COR-L47 (cell line): ENCODE measurements around the gene SPDEF.

Experiments used
- DNase-seq: peaks from one replicate; lab custom pipeline; 2025; lab: John Stamatoyannopoulos, UW

Gene SPDEF

DNA sequence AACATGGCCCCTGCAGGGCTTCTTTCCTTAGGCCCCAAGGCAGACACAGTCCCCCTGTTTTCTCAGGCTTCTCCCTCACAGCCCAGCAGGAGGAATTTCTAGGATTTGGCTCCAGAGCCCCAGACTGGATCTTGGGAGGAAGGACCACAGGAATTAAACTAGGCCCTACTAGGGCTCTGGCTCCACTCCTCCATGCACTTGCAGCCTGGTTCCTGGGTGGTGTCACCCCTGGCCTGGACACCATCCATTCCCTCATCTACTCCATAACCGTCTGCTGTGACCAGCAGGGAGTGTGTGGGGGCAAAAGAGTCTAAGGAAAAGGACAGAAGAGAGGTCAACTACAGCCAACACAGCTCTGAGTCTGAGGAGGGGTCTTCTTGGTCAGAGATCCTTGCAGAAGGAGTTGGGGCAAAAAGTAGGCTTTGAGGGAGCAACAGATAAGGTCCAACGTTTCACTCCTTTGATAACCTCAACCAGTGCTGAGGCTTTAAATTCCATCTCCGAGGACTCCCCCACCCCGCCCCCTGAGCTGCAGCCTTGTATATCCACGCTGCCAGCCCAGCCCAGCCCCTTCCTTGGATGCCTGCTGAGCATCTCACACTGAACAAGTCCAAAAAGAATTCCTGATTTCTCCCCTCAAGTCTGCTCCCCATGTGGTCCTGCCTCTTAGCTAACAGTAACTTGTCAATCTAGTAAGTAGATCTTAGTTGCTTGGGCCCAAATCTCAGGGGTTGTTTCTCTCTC lies 27.9 kb upstream of the SPDEF start:
- no peak for DNase-seq

DNA sequence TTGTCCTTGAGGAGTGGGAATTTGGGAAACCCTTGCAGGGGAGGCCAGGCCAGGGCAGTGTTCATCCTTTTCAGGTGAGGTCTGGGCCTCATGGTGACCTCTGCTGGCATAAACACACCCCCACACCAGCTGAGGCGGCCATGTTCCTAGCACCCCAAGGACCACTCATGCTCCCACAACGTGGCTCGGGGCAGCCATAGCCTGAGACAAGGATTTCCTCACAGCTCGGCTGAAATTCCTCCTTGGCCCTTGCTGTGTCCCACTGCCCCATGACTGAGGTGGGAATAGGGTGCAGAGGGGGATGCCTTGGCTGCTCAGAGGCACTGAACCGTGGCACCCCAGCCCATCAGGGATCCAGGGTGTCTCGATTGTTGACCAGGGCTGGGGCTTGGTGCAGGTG lies 27.3 kb upstream of the SPDEF start:
- DNase-seq: no peak

DNA sequence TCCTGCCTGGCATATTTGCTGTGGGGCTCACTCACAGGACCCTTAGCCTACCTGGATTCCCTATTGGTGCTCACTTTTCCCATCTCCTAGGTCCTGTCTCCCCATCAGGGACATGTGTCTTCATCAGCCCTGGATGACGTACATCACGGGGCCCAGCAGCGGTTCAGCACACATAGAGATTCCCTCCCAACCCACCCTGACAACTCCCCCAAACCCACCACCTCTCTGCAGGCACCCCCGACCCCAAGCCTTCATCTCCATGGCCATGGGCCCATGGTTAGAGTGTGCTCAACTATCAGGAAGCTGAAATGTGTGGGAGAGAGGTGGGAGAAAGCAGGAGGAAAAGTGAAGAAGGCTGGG lies 25.4 kb upstream of the SPDEF start:
- DNase-seq: no peak

GRCh38 chr6:34580707-34581560 lies 24.8 kb upstream of the SPDEF start:
- DNase-seq: peak; percentile 45

DNA sequence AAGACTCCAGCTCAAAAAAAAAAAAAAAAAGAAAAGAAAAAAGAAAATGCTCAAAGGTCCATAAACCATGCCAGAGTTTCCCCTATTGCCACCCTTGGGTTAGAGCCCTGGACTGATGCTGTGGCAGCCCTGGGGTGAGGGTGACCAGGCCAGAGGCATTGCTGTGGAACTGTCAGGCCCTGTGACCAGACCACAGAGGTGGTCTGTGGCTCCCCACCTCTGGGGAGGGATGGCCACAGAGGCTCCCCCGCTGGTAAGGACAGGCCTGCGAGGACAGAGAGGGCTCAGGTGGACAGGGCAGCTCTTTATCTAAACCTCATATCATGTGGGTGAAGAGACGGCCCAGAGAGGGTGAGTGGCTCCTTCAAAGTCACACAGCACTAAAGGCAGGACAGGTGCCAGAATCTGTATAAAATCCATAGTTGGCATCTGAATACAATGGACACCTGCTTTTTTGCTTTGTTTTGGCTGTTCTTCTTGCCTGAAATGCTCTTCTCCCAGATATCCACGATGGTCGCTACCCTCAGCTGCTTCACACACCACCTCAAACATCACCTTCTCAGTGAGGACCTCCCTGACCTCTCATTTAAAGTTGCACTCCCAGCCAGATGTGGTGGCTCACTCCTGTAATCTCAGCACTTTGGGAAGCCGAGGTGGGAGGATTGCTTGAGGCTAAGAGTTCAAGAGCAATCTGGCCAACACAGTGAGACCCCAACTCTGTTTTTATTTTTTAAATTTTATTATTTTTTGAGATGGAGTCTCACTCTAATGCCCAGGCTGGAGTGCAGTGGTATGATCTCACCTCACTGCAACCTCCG lies 22.5 kb upstream of the SPDEF start:
- no peak for DNase-seq

GRCh38 chr6:34576286-34576955 lies 20.3 kb upstream of the SPDEF start:
- DNase-seq: no peak

- no peak for DNase-seq
These were observed 19.2 kb upstream of the SPDEF start for GRCh38 chr6:34575326-34575725.

DNA sequence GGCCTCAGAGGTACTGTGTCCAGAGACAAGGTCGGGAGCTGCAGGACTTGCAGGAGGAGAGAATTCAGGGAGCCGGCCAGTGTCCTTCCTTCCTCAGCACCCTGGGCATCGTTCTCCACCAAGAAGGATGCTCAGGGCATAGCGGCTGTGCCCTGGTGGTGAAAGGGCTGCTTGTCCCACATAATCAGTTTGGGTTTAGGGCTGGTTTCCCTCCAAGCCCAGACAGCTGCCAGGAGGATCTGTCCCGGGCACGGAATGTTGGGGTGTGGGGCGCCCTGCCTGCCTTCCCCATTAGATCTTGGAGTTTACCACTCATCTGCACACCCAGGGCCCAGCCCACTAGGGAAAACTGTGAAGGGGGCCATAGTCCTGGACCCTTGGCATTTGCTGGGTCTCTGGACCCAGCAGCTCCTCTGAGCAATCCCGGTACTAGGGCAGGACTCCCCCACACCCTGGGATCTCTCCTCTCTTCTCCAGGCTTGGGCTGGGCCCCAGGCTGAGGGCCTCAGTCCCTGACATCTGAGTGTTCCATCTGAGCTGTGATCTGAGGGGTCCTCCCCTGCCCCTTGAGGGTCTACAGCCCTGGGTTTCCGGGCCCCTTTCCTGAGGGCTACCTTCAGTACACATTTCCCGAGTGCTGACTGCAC lies 18.6 kb upstream of the SPDEF start:
- DNase-seq: no peak

GRCh38 chr6:34573567-34574183 lies 17.5 kb upstream of the SPDEF start:
- no peak for DNase-seq

DNA sequence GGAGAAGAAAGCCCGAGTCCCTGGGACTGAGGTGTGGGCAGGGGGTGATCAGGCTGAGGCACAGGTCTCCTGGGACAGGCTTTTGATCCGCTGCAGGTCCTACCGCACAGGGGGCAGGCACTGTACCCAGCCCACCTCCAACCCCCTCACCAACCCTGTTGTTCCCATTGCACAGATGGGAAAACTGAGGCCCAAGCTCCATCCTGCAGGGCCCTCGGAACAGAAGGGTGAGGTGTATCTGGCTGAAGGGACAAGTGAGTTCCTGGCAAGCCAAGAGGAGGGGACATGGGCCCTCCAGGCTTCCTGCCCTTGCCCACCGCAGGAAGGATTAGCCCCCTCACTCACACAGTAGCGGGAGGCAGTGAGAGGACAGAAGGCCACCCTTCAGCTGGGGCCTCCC lies 16.5 kb upstream of the SPDEF start:
- no peak for DNase-seq

- DNase-seq: no peak
These were observed 15.9 kb upstream of the SPDEF start for GRCh38 chr6:34572021-34572420.

DNA sequence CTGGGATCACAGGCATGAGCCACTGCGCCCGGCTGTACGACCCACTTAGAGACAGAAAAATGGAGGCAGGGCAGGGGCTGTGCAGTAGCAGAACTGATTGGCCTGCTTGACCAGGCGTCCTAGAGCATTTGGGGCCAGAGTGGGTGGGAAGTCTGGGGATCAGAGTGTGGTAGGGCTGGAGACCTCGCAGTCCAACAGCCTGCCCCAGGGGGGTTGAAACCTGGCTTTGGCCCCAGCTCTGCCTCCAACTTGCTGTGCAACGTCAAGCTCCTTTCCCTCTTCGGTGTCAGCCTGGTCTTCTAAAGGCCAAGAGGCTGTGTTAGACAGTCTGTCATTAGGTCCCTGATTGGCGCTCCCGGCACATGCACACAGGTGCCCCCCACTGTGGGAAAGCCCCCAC lies 15.3 kb upstream of the SPDEF start:
- no peak for DNase-seq

DNA sequence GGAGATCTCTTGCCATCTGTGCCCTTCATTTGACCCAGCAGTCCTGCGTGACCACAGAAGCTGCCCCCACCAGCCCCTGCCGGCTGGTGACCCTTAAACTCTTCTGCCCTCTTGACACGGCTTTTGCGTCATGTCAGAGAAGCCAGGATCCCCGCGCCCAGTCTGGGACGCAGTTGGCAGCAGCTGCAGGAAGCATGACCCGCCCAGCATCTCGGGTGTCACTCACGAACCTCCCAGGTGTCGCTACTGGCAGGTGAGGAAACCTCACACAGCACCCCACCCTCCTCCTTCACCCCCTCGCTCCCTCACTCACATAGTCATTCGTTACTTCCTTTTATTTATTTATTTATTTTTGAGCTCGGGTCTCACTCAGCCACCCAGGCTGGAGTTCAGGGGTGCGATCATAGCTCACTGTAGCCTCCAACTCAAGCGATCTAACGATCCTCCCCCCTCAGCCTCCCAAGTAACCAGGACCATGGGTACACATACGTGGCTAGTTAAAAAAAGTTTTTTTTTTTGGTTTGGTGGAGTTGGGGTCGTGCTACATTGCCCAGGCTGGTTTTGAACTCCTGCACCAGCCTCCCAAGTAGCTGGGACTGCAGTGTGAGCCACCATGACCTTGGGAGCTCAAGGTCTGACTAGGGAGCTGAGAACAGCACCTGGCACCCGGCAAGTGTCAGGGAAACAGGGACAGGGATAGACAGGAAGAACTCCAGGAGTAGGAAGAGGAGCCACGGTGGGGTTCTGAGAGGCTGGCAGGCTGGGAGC lies 14.1 kb upstream of the SPDEF start:
- no peak for DNase-seq

DNA sequence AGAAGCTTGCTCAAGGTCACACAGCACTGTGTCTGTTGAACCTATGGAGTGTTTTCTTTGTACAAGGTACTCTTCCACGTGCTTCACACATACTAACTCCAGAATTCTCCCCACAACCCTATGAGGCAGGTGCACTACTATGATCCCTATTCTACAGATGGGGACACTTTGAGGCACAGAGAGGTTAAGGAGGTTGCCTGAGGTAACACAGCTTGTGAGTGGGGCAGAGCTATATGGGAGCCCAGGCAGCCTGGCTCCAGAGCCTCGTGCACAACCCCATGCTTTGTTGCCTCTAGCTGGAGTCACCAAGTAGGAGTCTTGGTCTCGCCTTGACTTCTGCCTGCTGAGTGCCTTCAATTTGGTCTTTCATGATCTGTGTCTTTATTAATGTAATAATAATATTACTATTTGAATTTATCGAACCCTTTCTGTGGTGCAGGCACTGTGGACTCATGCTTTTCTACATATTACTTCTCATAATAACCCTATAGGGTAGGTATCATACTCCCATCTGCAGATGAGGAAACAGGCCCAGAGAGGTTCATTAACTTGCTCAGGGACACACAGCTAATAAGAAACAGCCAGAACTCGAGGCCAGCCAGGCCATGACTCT lies 13.3 kb upstream of the SPDEF start:
- no peak for DNase-seq

GRCh38 chr6:34568341-34569201 lies 12.4 kb upstream of the SPDEF start:
- DNase-seq: no peak

DNA sequence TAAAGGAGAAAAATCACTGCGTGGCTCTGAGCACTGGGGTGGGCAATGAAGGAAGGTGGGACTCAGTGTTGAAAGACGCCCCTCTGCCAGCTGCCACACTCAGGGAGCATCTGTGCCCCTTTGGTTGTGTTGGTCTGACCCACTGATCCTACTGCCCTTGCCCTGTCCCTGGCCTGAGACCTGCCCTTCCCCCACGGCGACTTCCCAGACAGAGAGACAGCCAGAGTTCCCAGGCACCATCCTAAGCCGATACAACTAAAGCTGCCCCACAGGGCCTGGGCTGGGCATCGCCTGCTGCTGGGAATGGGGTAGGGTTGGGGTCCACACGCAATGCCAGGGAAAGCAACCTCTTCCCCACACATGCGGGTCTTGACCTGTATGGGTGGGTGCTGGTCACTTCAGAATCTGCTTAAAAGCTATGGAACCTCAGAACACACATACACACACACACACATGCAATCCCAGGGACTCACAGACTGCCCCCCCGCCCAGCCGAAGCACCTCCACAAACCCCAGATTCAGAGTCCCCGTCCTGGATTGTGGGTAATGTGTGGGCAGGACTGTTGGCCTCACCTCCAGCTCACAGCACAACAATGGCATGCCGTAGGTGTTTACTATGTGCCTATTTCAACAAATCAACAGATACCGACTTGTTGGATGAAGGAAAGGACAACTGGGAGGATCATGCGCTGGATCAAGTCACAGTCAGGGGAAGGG lies 10.9 kb upstream of the SPDEF start:
- no peak for DNase-seq

GRCh38 chr6:34565722-34566137 lies 9.6 kb upstream of the SPDEF start:
- DNase-seq: no peak

DNA sequence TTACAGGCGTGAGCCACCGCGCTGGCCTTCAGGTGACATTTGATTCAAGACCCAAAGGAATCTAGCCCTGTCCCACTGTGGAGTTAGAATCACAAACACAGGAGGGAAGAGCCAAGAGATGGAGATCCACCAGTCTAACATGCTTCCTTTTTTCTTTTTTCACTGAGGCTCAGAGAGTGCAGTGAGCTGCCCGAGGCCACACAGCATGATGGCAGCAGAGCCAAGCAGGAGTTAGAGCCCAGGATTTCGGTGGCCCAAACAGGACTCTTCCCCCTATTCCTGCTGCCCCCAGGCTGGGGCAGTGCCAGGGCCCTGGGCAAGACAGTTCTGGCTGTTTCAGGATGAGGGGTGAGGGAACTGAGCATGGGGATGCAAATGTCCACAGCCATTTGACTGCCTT lies 8.1 kb upstream of the SPDEF start:
- no peak for DNase-seq
